HG02981 (cell line): Measurements from ENCODE around the gene TEX53.

Experiments
- ATAC-seq: cut with Tn5 transposase; IDR thresholded peaks from one replicate; pipeline ENCODE4 v1.9.1; 2021; ENCODE audit warnings: mild to moderate bottlenecking, moderate library complexity; ENCODE audit not compliant: unreplicated experiment

Gene TEX53

GRCh38 chr9:114680259-114681001 is 22.8 kb upstream of the TEX53 start:
- ATAC-seq = no peak

- ATAC-seq = no peak
Measured at GRCh38 chr9:114678795-114679194, 21.2 kb upstream of the TEX53 start.

GRCh38 chr9:114678130-114678529 is 20.5 kb upstream of the TEX53 start:
- ATAC-seq = no peak

- no peak for ATAC-seq
Measured at GRCh38 chr9:114677418-114677817, 19.8 kb upstream of the TEX53 start.

GRCh38 chr9:114676901-114677300 is 19.3 kb upstream of the TEX53 start:
- no peak for ATAC-seq

- no peak for ATAC-seq
Measured at GRCh38 chr9:114674798-114675540, 17.4 kb upstream of the TEX53 start.

- no peak for ATAC-seq
Measured at GRCh38 chr9:114674076-114674797, 16.6 kb upstream of the TEX53 start.

GRCh38 chr9:114671605-114672004 is 14.0 kb upstream of the TEX53 start:
- no peak for ATAC-seq

GRCh38 chr9:114669961-114670360 is 12.4 kb upstream of the TEX53 start:
- no peak for ATAC-seq

GRCh38 chr9:114668146-114668545 is 10.5 kb upstream of the TEX53 start:
- no peak for ATAC-seq

GRCh38 chr9:114666851-114667250 is 9.2 kb upstream of the TEX53 start:
- ATAC-seq = no peak

GRCh38 chr9:114666401-114666800 is 8.8 kb upstream of the TEX53 start:
- no peak for ATAC-seq

- ATAC-seq = no peak
Measured at GRCh38 chr9:114664181-114664580, 6.6 kb upstream of the TEX53 start.

GRCh38 chr9:114662081-114662989 is 4.7 kb upstream of the TEX53 start:
- ATAC-seq = peak; percentile 85

GRCh38 chr9:114656301-114656700 is 1.3 kb downstream of the TEX53 start:
- ATAC-seq = no peak

- no peak for ATAC-seq
Measured at GRCh38 chr9:114655689-114656088, 1.9 kb downstream of the TEX53 start.

- ATAC-seq = peak; percentile 78
Measured at GRCh38 chr9:114653556-114654159, 3.9 kb downstream of the TEX53 start.

GRCh38 chr9:114652776-114653555 is 4.6 kb downstream of the TEX53 start:
- ATAC-seq = no peak

GRCh38 chr9:114643896-114644295 is 13.7 kb downstream of the TEX53 start:
- ATAC-seq = no peak
